Body of pancreas (tissue), 4 donors: Measurements from ENCODE around the gene CLDN8. TPM values are rescaled to one million over a fixed set of nuclear protein-coding genes. Genes with fewer than 3 reads are reported as not detected.

Experiments used
- ATAC-seq: fragments of 150-250 bp; one replicate; pipeline ENCODE4 v1.9.1; 2016
- DNase-seq, 4 donors: peaks; one replicate each; pipeline ENCODE4 v3.0.0-alpha.2; 2019
- H3K27ac ChIP-seq, 4 donors: fragments of 200-600 bp; sonication (generic); 1 replicate in 3 of 4; 2 replicates in 1 of 4; pipeline versions ENCODE4 v1.5.1 to v1.6.1; 2016 to 2019; ENCODE audit warnings: mild to moderate bottlenecking in 1 of 4, mixed read lengths in 1 of 4, moderate library complexity in 1 of 4
- H3K27me3 ChIP-seq, 2 donors: fragments of 200-600 bp; sonication (generic); one replicate each; pipeline ENCODE4 v1.6.0; 2016; ENCODE audit warnings: mild to moderate bottlenecking in 1 of 2
- H3K36me3 ChIP-seq, 2 donors: fragments of 200-600 bp; sonication (generic); replicated peaks in 1 of 2; 2 replicates each; pipeline ENCODE4 v1.5.1; 2016; ENCODE audit warnings: low read depth in 2 of 2; ENCODE audit not compliant: insufficient read depth in 1 of 2
- H3K4me1 ChIP-seq: fragments of 200-600 bp; sonication (generic); one replicate; pipeline ENCODE4 v1.6.0; 2016
- H3K4me3 ChIP-seq, 2 donors: fragments of 200-600 bp; sonication (generic); 1 replicate in 1 of 2; 2 replicates in 1 of 2; pipeline ENCODE4 v1.5.1; 2016 to 2019
- H3K9me3 ChIP-seq, 3 donors: fragments of 200-600 bp; sonication (generic); 1 replicate in 2 of 3; 2 replicates in 1 of 3; pipeline ENCODE4 v1.5.1; 2016
- CTCF ChIP-seq, 7 experiments: fragments of 450-650 bp in 4 of 7; fragments of 200-600 bp in 3 of 7; sonication (generic) in 3 of 7; IDR thresholded peaks; one replicate each; pipeline ENCODE4 v1.5.1; 2016 to 2019; ENCODE audit warnings: antibody characterized with exemption in 7 of 7
- POLR2A ChIP-seq, 3 donors: fragments of 450-650 bp; IDR thresholded peaks; one replicate each; pipeline ENCODE4 v1.6.1; 2016; ENCODE audit warnings: antibody characterized with exemption in 3 of 3, mild to moderate bottlenecking in 2 of 3
- WGBS, 2 donors: methylation state at CpG; one replicate each; pipeline ENCODE4 v1.1.5; 2017; 5-methylcytosine and 5-hydroxymethylcytosine counted together
- intact Hi-C: fragments of 100-400 bp; cut with DNase I; formaldehyde crosslinking; loops from one replicate; pipeline ENCODE4 v1.15.1; 2023
- total RNA-seq, 2 donors: library from RNA; depleted of rRNA; stranded (reverse); fragments of >200 nt; gene quantifications; one replicate each; pipeline ENCODE4 v1.1.0, GENCODE V29; 2016

The CLDN8 gene
- total RNA-seq, 2 donors from 2014 or later: 0.66 TPM; not detected in 1

GRCh38 chr21:30249936-30250335 lies 34.0 kb upstream of the CLDN8 start:
- TF ChIP-seq CTCF (IDR thresholded peaks at IDR 0.05): no peak
- no peak for TF ChIP-seq POLR2A (IDR thresholded peaks at IDR 0.05)
- no peaks in the 10 kb centered on the region for H3K36me3 ChIP-seq
- WGBS, 2 donors: 49 to 62% methylated on average over 3 of the region's 3 CpGs
- H3K4me1 ChIP-seq: no peaks in the 10 kb centered on the region
- H3K27me3 ChIP-seq: no peaks in the 10 kb centered on the region
- ATAC-seq: no peak
- intact Hi-C loops: no loop called here
- H3K9me3 ChIP-seq: no peaks in the 10 kb centered on the region
- H3K4me3 ChIP-seq: no peak overlapping the region
- no peak for DNase-seq
- H3K27ac ChIP-seq: no peak overlapping the region

- Histone ChIP-seq H3K4me1 (no peaks in the 10 kb centered on the region), H3K36me3 (no peaks in the 10 kb centered on the region), H3K4me3 (no peak overlapping the region), H3K27me3 (no peaks in the 10 kb centered on the region), H3K9me3 (no peaks in the 10 kb centered on the region), H3K27ac (no peak overlapping the region)
- no peak for ATAC-seq
- no peak for TF ChIP-seq POLR2A (IDR thresholded peaks at IDR 0.05)
- TF ChIP-seq CTCF (IDR thresholded peaks at IDR 0.05): no peak
- intact Hi-C loops: no loop called here
- DNase-seq: no peak
- WGBS, 2 donors: 78 to 80% methylated on average over 9 of the region's 9 CpGs
Observed at GRCh38 chr21:30248844-30249243, 32.9 kb upstream of the CLDN8 start.

- Histone ChIP-seq H3K27me3 (no peaks in the 10 kb centered on the region), H3K9me3 (no peaks in the 10 kb centered on the region), H3K36me3 (no peaks in the 10 kb centered on the region), H3K27ac (no peak overlapping the region), H3K4me1 (no peaks in the 10 kb centered on the region), H3K4me3 (no peak overlapping the region)
- TF ChIP-seq CTCF (IDR thresholded peaks at IDR 0.05): no peak
- no peak for TF ChIP-seq POLR2A (IDR thresholded peaks at IDR 0.05)
- DNase-seq (no peak), ATAC-seq (no peak)
- intact Hi-C loops: no loop called here
Observed at GRCh38 chr21:30245061-30245460, 29.2 kb upstream of the CLDN8 start.

- TF ChIP-seq POLR2A (IDR thresholded peaks at IDR 0.05): no peak
- no peak for TF ChIP-seq CTCF (IDR thresholded peaks at IDR 0.05)
- intact Hi-C loops: no loop called here
- no peaks in the 10 kb centered on the region for H3K4me1 ChIP-seq
- H3K27me3 ChIP-seq: no peaks in the 10 kb centered on the region
- no peak for DNase-seq
- H3K9me3 ChIP-seq: no peaks in the 10 kb centered on the region
- no peak overlapping the region for H3K27ac ChIP-seq
- no peak for ATAC-seq
- H3K4me3 ChIP-seq: no peak overlapping the region
- H3K36me3 ChIP-seq: no peaks in the 10 kb centered on the region
Observed at GRCh38 chr21:30243691-30244090, 27.8 kb upstream of the CLDN8 start.

- Histone ChIP-seq H3K4me3 (no peak overlapping the region), H3K4me1 (no peaks in the 10 kb centered on the region), H3K27ac (no peak overlapping the region), H3K36me3 (no peaks in the 10 kb centered on the region), H3K27me3 (no peaks in the 10 kb centered on the region), H3K9me3 (no peaks in the 10 kb centered on the region)
- 63 to 65% methylated on average over 3 of the region's 3 CpGs for WGBS, 2 donors
- TF ChIP-seq CTCF (IDR thresholded peaks at IDR 0.05) (no peak), POLR2A (IDR thresholded peaks at IDR 0.05) (no peak)
- intact Hi-C loops: no loop called here
- no peak for DNase-seq
- ATAC-seq: no peak
Observed at GRCh38 chr21:30240661-30241060, 24.8 kb upstream of the CLDN8 start.
